NCI-H2081 treated with DMSO at 0.1 percent for 48 hours (cell line): ENCODE results near the gene RBFOX2.
"Not testable (repeated sequence)": the region's sequence is repeated elsewhere in the genome, so short reads cannot be mapped to it uniquely, and the experiment has no call there.

Experiments used
- DNase-seq: peaks from one replicate; lab custom pipeline; 2025; lab: John Stamatoyannopoulos, UW

Gene RBFOX2

GRCh38 chr22:35775339-35775738 is 253.3 kb downstream of the RBFOX2 start:
- DNase-seq, result no peak

- no peak for DNase-seq
These were observed 258.6 kb downstream of the RBFOX2 start for GRCh38 chr22:35769974-35770373.

- DNase-seq, result no peak
These were observed 261.7 kb downstream of the RBFOX2 start for GRCh38 chr22:35766654-35767580.

- DNase-seq, result no peak
These were observed 267.6 kb downstream of the RBFOX2 start for GRCh38 chr22:35761037-35761436.

GRCh38 chr22:35758394-35758793 is 270.2 kb downstream of the RBFOX2 start:
- DNase-seq, result no peak

GRCh38 chr22:35756722-35757121 is 271.9 kb downstream of the RBFOX2 start:
- DNase-seq, result no peak

- no peak for DNase-seq
These were observed 273.9 kb downstream of the RBFOX2 start for GRCh38 chr22:35754761-35755160.

GRCh38 chr22:35752863-35753189 is 275.8 kb downstream of the RBFOX2 start:
- no peak for DNase-seq

GRCh38 chr22:35752006-35752862 is 276.4 kb downstream of the RBFOX2 start:
- DNase-seq, result no peak

GRCh38 chr22:35749808-35750207 is 278.8 kb downstream of the RBFOX2 start:
- no peak for DNase-seq

GRCh38 chr22:35746946-35747703 is 281.5 kb downstream of the RBFOX2 start:
- no peak for DNase-seq

GRCh38 chr22:35746248-35746647 is 282.4 kb downstream of the RBFOX2 start:
- no peak for DNase-seq

GRCh38 chr22:35743326-35743860 is 285.2 kb downstream of the RBFOX2 start:
- DNase-seq, result no peak

- no peak for DNase-seq
These were observed 286.1 kb downstream of the RBFOX2 start for GRCh38 chr22:35742342-35743100.

GRCh38 chr22:35740616-35741015 is 288.0 kb downstream of the RBFOX2 start:
- no peak for DNase-seq

GRCh38 chr22:35739931-35740380 is 288.7 kb downstream of the RBFOX2 start:
- no peak for DNase-seq

- DNase-seq, result no peak
These were observed 289.3 kb downstream of the RBFOX2 start for GRCh38 chr22:35739076-35739930.

GRCh38 chr22:35737886-35738285 is 290.7 kb downstream of the RBFOX2 start:
- DNase-seq, result not testable (repeated sequence)

GRCh38 chr22:35736701-35737100 is 291.9 kb downstream of the RBFOX2 start:
- DNase-seq, result no peak

GRCh38 chr22:35736166-35736565 is 292.5 kb downstream of the RBFOX2 start:
- no peak for DNase-seq
